Measurements from ENCODE around the gene FAM53B. TPM values are rescaled to one million over a fixed set of nuclear protein-coding genes. Genes with fewer than 3 reads are reported as not detected.

FAM53B gene
- total RNA-seq, 2 experiments from 2014 or later = 56.6 to 58.5 TPM

DNA sequence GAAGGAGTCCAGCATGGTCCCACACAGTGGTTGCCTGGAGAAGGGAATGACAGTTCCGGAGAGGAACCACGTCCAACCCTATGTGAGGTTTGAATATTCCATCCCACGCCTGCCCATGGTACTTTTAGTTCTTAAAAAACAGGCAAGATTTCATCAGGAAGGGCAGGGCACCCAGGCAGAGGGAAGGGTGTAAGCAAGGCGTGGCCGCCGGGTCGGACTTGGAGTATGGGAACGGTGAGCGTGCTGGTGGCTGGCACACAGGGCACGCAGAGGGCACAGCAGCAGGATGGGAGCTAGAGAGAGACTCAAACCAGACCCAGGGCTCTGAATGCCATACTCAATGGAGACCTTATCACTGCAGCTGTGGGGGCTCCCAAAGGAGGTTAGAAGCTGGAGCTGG is 34.3 kb downstream of the FAM53B start:
- H3K9me2 ChIP-seq (ENCODE audit: insufficient read depth, low read length) = no peaks in the 10 kb centered on the region
- no peak overlapping the region for H3K27ac ChIP-seq (ENCODE audit: low read depth, low read length, poor library complexity, severe bottlenecking)
- ChIA-PET CTCF (ENCODE audit: unreplicated experiment) (no interaction called here), POLR2A (no interaction called here)
- no peak for TF ChIP-seq EZH2phosphoT487 (IDR thresholded peaks at IDR 0.05; ENCODE audit: borderline replicate concordance, low read depth, low read length)
- TF ChIP-seq, protein P1, sequence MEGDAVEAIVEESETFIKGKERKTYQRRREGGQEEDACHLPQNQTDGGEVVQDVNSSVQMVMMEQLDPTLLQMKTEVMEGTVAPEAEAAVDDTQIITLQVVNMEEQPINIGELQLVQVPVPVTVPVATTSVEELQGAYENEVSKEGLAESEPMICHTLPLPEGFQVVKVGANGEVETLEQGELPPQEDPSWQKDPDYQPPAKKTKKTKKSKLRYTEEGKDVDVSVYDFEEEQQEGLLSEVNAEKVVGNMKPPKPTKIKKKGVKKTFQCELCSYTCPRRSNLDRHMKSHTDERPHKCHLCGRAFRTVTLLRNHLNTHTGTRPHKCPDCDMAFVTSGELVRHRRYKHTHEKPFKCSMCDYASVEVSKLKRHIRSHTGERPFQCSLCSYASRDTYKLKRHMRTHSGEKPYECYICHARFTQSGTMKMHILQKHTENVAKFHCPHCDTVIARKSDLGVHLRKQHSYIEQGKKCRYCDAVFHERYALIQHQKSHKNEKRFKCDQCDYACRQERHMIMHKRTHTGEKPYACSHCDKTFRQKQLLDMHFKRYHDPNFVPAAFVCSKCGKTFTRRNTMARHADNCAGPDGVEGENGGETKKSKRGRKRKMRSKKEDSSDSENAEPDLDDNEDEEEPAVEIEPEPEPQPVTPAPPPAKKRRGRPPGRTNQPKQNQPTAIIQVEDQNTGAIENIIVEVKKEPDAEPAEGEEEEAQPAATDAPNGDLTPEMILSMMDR (conservative IDR thresholded peaks at IDR 0.05; ENCODE audit: low read length) = no peak
- peaks cover 79% of the 10 kb centered on the region for H3K79me2 ChIP-seq (ENCODE audit: insufficient read depth, low read depth, low read length)
- BruUV-seq (replicated peaks) = no TSS peak
- H4K20me1 ChIP-seq (ENCODE audit: insufficient read depth, low read length) = peaks cover 9% of the 10 kb centered on the region; the same call in 1 of the 2 replicates
- peaks cover 51% of the 10 kb centered on the region for H3K4me1 ChIP-seq (ENCODE audit: insufficient read depth, low read length, poor library complexity, severe bottlenecking)
- H3K4me3 ChIP-seq (ENCODE audit: low read depth, low read length, poor library complexity, severe bottlenecking) = no peak overlapping the region
- no peak overlapping the region for H3K4me2 ChIP-seq (ENCODE audit: low read length)
- DNase-seq (ENCODE audit: low spot score) = no peak
- H3K36me3 ChIP-seq (ENCODE audit: insufficient read depth, low read length) = peaks cover 39% of the 10 kb centered on the region
- no peaks in the 10 kb centered on the region for H3K9me3 ChIP-seq (ENCODE audit: low read length)
- H2AFZ ChIP-seq (ENCODE audit: low read length) = no peak overlapping the region
- intact Hi-C loops (cut with micrococcal nuclease; ENCODE audit: unreplicated experiment) = no loop called here

DNA sequence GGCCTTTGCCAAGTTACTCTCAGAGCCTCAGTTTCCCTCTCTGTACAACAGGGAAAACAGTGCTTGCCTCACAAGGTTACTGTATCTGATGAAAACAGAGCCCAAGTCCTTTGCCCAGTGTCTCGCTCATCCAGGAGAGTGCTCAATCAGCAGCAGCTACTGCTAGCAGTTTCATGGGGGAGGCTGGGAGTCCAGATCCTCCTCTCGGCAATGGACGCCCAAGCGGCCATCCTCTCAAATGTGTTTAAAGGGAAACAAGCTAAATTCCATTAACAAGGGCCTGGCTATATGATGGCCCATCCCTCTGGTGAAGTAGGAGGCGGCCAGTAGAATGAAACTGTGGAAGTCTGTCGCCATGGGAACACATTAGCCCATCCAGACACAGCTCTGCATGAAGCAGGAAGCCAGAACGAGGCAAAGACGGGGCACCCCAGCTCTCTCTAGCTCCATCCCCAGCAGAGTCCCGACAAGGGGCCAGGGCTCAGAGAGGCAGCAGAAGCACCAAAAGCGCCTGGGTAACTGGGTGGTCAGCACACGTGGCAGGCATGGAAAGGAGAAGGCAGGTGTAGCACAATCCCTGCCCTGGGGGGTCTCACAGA is 35.2 kb downstream of the FAM53B start:
- Histone ChIP-seq H3K4me3 (ENCODE audit: low read depth, low read length, poor library complexity, severe bottlenecking) (no peak overlapping the region), H3K27ac (ENCODE audit: low read depth, low read length, poor library complexity, severe bottlenecking) (no peak overlapping the region), H3K9me2 (ENCODE audit: insufficient read depth, low read length) (no peaks in the 10 kb centered on the region), H3K36me3 (ENCODE audit: insufficient read depth, low read length) (peaks cover 43% of the 10 kb centered on the region), H4K20me1 (ENCODE audit: insufficient read depth, low read length) (peaks cover 9% of the 10 kb centered on the region; the same call in 1 of the 2 replicates), H3K4me1 (ENCODE audit: insufficient read depth, low read length, poor library complexity, severe bottlenecking) (peaks cover 58% of the 10 kb centered on the region), H3K4me2 (ENCODE audit: low read length) (no peak overlapping the region), H2AFZ (ENCODE audit: low read length) (no peak overlapping the region), H3K79me2 (ENCODE audit: insufficient read depth, low read depth, low read length) (peaks cover 74% of the 10 kb centered on the region), H3K9me3 (ENCODE audit: low read length) (no peaks in the 10 kb centered on the region)
- POLR2A ChIA-PET = interaction anchor here (0.8 to 5.9 kb wide), 2 partner anchors 8 to 13 kb away, joined by 3 to 50 read pairs; no protein-coding TSS in a partner anchor
- BruUV-seq (replicated peaks) = no TSS peak
- no peak for DNase-seq (ENCODE audit: low spot score)
- TF ChIP-seq, protein P1 (conservative IDR thresholded peaks at IDR 0.05; ENCODE audit: low read length) = no peak
- no peak for TF ChIP-seq EZH2phosphoT487 (IDR thresholded peaks at IDR 0.05; ENCODE audit: borderline replicate concordance, low read depth, low read length)
- intact Hi-C loops (cut with micrococcal nuclease; ENCODE audit: unreplicated experiment) = no loop called here
- CTCF ChIA-PET (ENCODE audit: unreplicated experiment) = interaction anchor here (0.5 to 1.3 kb wide), 2 partner anchors 9 to 247 kb away, joined by 3 to 5 read pairs; no protein-coding TSS in a partner anchor

DNA sequence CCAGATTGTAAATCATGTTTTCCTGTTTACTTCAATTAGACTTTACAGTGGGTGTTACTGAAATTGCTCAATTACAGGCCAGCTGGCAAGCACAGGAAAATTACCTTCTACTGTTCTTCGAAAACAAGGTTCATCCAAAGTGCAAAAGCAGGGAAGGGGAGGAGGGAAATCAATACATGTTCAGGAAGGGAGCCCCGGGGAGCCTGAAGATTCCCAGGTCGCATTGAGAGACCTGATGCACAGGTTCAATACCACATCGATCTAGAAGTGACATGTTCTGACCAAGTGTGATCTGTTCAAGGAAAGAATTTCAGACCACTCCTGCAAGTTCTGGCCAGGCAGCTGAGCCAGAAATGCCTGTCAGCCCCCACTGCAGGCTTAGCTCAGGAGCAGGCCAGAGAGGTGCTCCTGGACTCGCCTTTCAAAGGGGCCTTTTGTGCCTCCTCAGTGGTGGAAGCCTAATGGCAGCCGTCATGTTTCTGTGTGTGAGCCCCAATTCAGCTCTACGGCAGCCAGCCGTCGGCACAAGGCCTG is 35.9 kb downstream of the FAM53B start:
- Histone ChIP-seq H3K79me2 (ENCODE audit: insufficient read depth, low read depth, low read length) (peaks cover 67% of the 10 kb centered on the region), H3K36me3 (ENCODE audit: insufficient read depth, low read length) (peaks cover 43% of the 10 kb centered on the region), H4K20me1 (ENCODE audit: insufficient read depth, low read length) (peaks cover 9% of the 10 kb centered on the region; the same call in 1 of the 2 replicates), H3K9me2 (ENCODE audit: insufficient read depth, low read length) (no peaks in the 10 kb centered on the region), H3K9me3 (ENCODE audit: low read length) (no peaks in the 10 kb centered on the region), H3K4me3 (ENCODE audit: low read depth, low read length, poor library complexity, severe bottlenecking) (no peak overlapping the region), H3K4me2 (ENCODE audit: low read length) (no peak overlapping the region), H3K4me1 (ENCODE audit: insufficient read depth, low read length, poor library complexity, severe bottlenecking) (peaks cover 59% of the 10 kb centered on the region), H3K27ac (ENCODE audit: low read depth, low read length, poor library complexity, severe bottlenecking) (peak overlapping the region; percentile 10), H2AFZ (ENCODE audit: low read length) (no peak overlapping the region)
- intact Hi-C loops (cut with micrococcal nuclease; ENCODE audit: unreplicated experiment) = no loop called here
- no TSS peak for BruUV-seq (replicated peaks)
- POLR2A ChIA-PET = interaction anchor here (5.9 kb wide), 1 partner anchor 9 kb away, joined by 50 read pairs; no protein-coding TSS in a partner anchor
- CTCF ChIA-PET (ENCODE audit: unreplicated experiment) = interaction anchor here (1.3 kb wide), 1 partner anchor 10 kb away, joined by 5 read pairs; no protein-coding TSS in a partner anchor
- DNase-seq (ENCODE audit: low spot score) = no peak
- TF ChIP-seq, protein P1 (conservative IDR thresholded peaks at IDR 0.05; ENCODE audit: low read length) = no peak
- no peak for TF ChIP-seq EZH2phosphoT487 (IDR thresholded peaks at IDR 0.05; ENCODE audit: borderline replicate concordance, low read depth, low read length)
